Measurements from ENCODE around the gene STON2.
A peak's percentile ranks its signal among the peaks of the same experiment; 100 is the strongest.
"Not testable (repeated sequence)": the region's sequence is repeated elsewhere in the genome, so short reads cannot be mapped to it uniquely, and the experiment has no call there.

STON2 gene

GRCh38 chr14:81260732-81261131 lies 139.4 kb downstream of the STON2 start:
- no peak for DNase-seq

- no peak for DNase-seq
Measured at GRCh38 chr14:81256289-81256960, 143.7 kb downstream of the STON2 start.

- DNase-seq: no peak
Measured at GRCh38 chr14:81252278-81252677, 147.8 kb downstream of the STON2 start.

GRCh38 chr14:81247271-81247766 lies 152.8 kb downstream of the STON2 start:
- DNase-seq: no peak

GRCh38 chr14:81246461-81247270 lies 153.5 kb downstream of the STON2 start:
- no peak for DNase-seq

- no peak for DNase-seq
Measured at GRCh38 chr14:81245771-81246170, 154.4 kb downstream of the STON2 start.

GRCh38 chr14:81244431-81244830 lies 155.7 kb downstream of the STON2 start:
- DNase-seq: not testable (repeated sequence)

- DNase-seq: no peak
Measured at GRCh38 chr14:81243499-81243898, 156.6 kb downstream of the STON2 start.

- not testable (repeated sequence) for DNase-seq
Measured at GRCh38 chr14:81236849-81237248, 163.3 kb downstream of the STON2 start.

- DNase-seq: no peak
Measured at GRCh38 chr14:81236138-81236537, 164.0 kb downstream of the STON2 start.

GRCh38 chr14:81235096-81235495 lies 165.0 kb downstream of the STON2 start:
- DNase-seq: no peak

GRCh38 chr14:81234278-81234677 lies 165.8 kb downstream of the STON2 start:
- no peak for DNase-seq

GRCh38 chr14:81233615-81234014 lies 166.5 kb downstream of the STON2 start:
- no peak for DNase-seq

- DNase-seq: no peak
Measured at GRCh38 chr14:81231540-81231939, 168.6 kb downstream of the STON2 start.

- no peak for DNase-seq
Measured at GRCh38 chr14:81224222-81224621, 175.9 kb downstream of the STON2 start.

- DNase-seq: not testable (repeated sequence)
Measured at GRCh38 chr14:81223788-81224187, 176.3 kb downstream of the STON2 start.

GRCh38 chr14:81222691-81223090 lies 177.4 kb downstream of the STON2 start:
- no peak for DNase-seq

- no peak for DNase-seq
Measured at GRCh38 chr14:81222126-81222525, 178.0 kb downstream of the STON2 start.

GRCh38 chr14:81221579-81222102 lies 178.5 kb downstream of the STON2 start:
- DNase-seq: no peak

GRCh38 chr14:81220830-81221578 lies 179.1 kb downstream of the STON2 start, which contains the start of gene GTF2A1:
Gene GTF2A1 (minus strand): TSS chr14:81220959. CDS start chr14:81220518, 441 bp downstream.
- DNase-seq: peak; percentile 78

GRCh38 chr14:81220580-81220829 lies 179.6 kb downstream of the STON2 start:
- DNase-seq: no peak

GRCh38 chr14:81219759-81220579 lies 180.2 kb downstream of the STON2 start:
- DNase-seq: no peak

Data from 8988T (cell line).